ENCODE measurements around the gene ORMDL3.

The ORMDL3 gene

DNA sequence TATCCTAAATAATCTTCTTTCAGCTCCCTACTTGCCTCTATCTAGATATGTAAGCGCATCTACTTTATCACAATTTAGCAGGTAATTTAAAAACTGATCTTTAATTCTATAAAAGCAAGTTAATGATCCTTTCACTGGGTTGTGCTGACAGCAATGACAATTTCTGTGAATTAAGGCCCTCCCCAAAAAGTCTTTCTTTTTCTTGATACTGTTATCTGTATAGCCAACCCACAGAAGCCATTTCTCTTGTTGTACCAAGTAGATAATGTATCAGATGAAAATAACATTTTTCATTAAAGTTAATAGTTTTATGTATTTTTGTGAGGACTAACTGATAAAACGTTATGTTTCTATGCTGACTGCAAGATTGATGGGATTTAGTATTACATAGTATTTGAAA is 55.6 kb downstream of the ORMDL3 start:
- TF ChIP-seq, protein P1, sequence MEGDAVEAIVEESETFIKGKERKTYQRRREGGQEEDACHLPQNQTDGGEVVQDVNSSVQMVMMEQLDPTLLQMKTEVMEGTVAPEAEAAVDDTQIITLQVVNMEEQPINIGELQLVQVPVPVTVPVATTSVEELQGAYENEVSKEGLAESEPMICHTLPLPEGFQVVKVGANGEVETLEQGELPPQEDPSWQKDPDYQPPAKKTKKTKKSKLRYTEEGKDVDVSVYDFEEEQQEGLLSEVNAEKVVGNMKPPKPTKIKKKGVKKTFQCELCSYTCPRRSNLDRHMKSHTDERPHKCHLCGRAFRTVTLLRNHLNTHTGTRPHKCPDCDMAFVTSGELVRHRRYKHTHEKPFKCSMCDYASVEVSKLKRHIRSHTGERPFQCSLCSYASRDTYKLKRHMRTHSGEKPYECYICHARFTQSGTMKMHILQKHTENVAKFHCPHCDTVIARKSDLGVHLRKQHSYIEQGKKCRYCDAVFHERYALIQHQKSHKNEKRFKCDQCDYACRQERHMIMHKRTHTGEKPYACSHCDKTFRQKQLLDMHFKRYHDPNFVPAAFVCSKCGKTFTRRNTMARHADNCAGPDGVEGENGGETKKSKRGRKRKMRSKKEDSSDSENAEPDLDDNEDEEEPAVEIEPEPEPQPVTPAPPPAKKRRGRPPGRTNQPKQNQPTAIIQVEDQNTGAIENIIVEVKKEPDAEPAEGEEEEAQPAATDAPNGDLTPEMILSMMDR (IDR thresholded peaks at IDR 0.05), result no peak

All from LNCAP (cell line).